IMR-90 (cell line): ENCODE data around the gene GAS5. TPM values are rescaled to one million over a fixed set of nuclear protein-coding genes. Genes with fewer than 3 reads are reported as not detected.

Experiments
- ATAC-seq: fragments of 200-7000 bp; cut with Tn5 transposase; 2 replicates; pipeline ENCODE4 v1.9.1; 2020; ENCODE audit warnings: low read depth, mild to moderate bottlenecking, moderate library complexity
- BruUV-seq: library from RNA; stranded (reverse); fragments of 400-500 nt; replicated peaks from 2 replicates; lab custom pipeline; 2021; lab: Mats Ljungman, UMichigan
- CTCF ChIA-PET: fragments of 300-600 bp; formaldehyde crosslinking; extraction: SDS; loops from one replicate; lab custom pipeline; 2021; ENCODE audit warnings: antibody characterized with exemption; lab: Yijun Ruan, JAX
- POLR2A ChIA-PET: fragments of 300-600 bp; sonication (Branson Sonifier 250); formaldehyde crosslinking; loops from one replicate; lab custom pipeline; 2022; ENCODE audit warnings: antibody characterized with exemption; ENCODE audit not compliant: unreplicated experiment; lab: Charles Lee
- DNase-seq: peaks from one replicate; pipeline ENCODE4 v3.0.0; 2013
- H2AFZ ChIP-seq: replicated peaks from 2 replicates; pipeline ENCODE3; 2013; ENCODE audit warnings: low read length, mild to moderate bottlenecking; ENCODE audit not compliant: poor library complexity
- H2AK5ac ChIP-seq: 2 replicates; pipeline ENCODE4 v1.6.1; 2013; ENCODE audit warnings: low read depth, low read length, inconsistent platforms
- H2AK9ac ChIP-seq: replicated peaks from 2 replicates; pipeline ENCODE3; 2013; ENCODE audit warnings: mild to moderate bottlenecking, low read depth, low read length, moderate library complexity; ENCODE audit not compliant: poor library complexity
- H2BK120ac ChIP-seq: 2 replicates; pipeline ENCODE4 v1.6.1; 2013; ENCODE audit warnings: low read depth, low read length, inconsistent platforms
- H2BK15ac ChIP-seq: 3 replicates; pipeline ENCODE4 v1.6.1; 2013; ENCODE audit warnings: low read depth, low read length, inconsistent platforms
- H2BK20ac ChIP-seq: 2 replicates; pipeline ENCODE4 v1.6.1; 2013; ENCODE audit warnings: low read depth, mild to moderate bottlenecking, inconsistent platforms, low read length, moderate library complexity
- H2BK5ac ChIP-seq: 2 replicates; pipeline ENCODE4 v1.6.1; 2013; ENCODE audit warnings: mild to moderate bottlenecking, low read depth, low read length, inconsistent platforms; ENCODE audit not compliant: poor library complexity, severe bottlenecking
- H3K14ac ChIP-seq: replicated peaks from 2 replicates; pipeline ENCODE4 v1.6.1; 2013; ENCODE audit warnings: low read depth, low read length, inconsistent platforms
- H3K18ac ChIP-seq: 2 replicates; pipeline ENCODE4 v1.6.1; 2013; ENCODE audit warnings: low read depth, low read length, control low read depth
- H3K23ac ChIP-seq: 2 replicates; pipeline ENCODE4 v1.6.1; 2013; ENCODE audit warnings: low read depth, low read length, inconsistent platforms
- H3K27ac ChIP-seq: 2 replicates; pipeline ENCODE4 v1.5.1; 2013; ENCODE audit warnings: mild to moderate bottlenecking, control low read depth, low read length; ENCODE audit not compliant: insufficient read depth
- H3K27me3 ChIP-seq: 2 replicates; pipeline ENCODE4 v1.6.1; 2013; ENCODE audit warnings: low read length; ENCODE audit not compliant: control insufficient read depth, insufficient read depth
- H3K36me3 ChIP-seq: 2 replicates; pipeline ENCODE4 v1.6.1; 2013; ENCODE audit warnings: low read length, mixed read lengths; ENCODE audit not compliant: control insufficient read depth, insufficient read depth
- H3K4ac ChIP-seq: 2 replicates; pipeline ENCODE4 v1.6.1; 2013; ENCODE audit warnings: low read depth, low read length, inconsistent platforms
- H3K4me1 ChIP-seq: 2 replicates; pipeline ENCODE4 v1.6.1; 2013; ENCODE audit warnings: low read length, mixed read lengths; ENCODE audit not compliant: control insufficient read depth, insufficient read depth
- H3K4me2 ChIP-seq: 2 replicates; pipeline ENCODE4 v1.6.1; 2013; ENCODE audit warnings: low read depth, mild to moderate bottlenecking, control low read depth, low read length, moderate library complexity
- H3K4me3 ChIP-seq: 2 replicates; pipeline ENCODE4 v1.5.1; 2013; ENCODE audit warnings: low read depth, mild to moderate bottlenecking, control low read depth, low read length, moderate library complexity; ENCODE audit not compliant: insufficient read depth
- H3K56ac ChIP-seq: 2 replicates; pipeline ENCODE4 v1.6.1; 2013; ENCODE audit warnings: low read length, inconsistent platforms; ENCODE audit not compliant: insufficient read depth; ENCODE audit errors: extremely low read depth
- H3K79me1 ChIP-seq, 2 experiments: 2 replicates each; pipeline ENCODE4 v1.6.1; 2013; ENCODE audit warnings: low read length in 2 of 2, inconsistent platforms in 1 of 2, low read depth in 1 of 2
- H3K9ac ChIP-seq: 2 replicates; pipeline ENCODE4 v1.6.1; 2013; ENCODE audit warnings: low read depth, low read length, control low read depth
- H3K9me1 ChIP-seq: 2 replicates; pipeline ENCODE4 v1.6.1; 2013; ENCODE audit warnings: low read length, inconsistent platforms; ENCODE audit not compliant: insufficient read depth
- H3K9me3 ChIP-seq: 2 replicates; pipeline ENCODE4 v1.6.1; 2013; ENCODE audit warnings: low read length; ENCODE audit not compliant: control insufficient read depth, insufficient read depth
- H4K20me1 ChIP-seq: 2 replicates; pipeline ENCODE4 v1.6.1; 2013; ENCODE audit warnings: low read length, inconsistent platforms; ENCODE audit not compliant: insufficient read depth
- H4K5ac ChIP-seq: 2 replicates; pipeline ENCODE4 v1.6.1; 2013; ENCODE audit warnings: mild to moderate bottlenecking, low read depth, low read length, control low read depth
- H4K8ac ChIP-seq, 2 experiments: 2 replicates each; pipeline ENCODE4 v1.6.1; 2013; ENCODE audit warnings: low read depth in 2 of 2, low read length in 2 of 2, control low read depth in 1 of 2, inconsistent platforms in 1 of 2
- H4K91ac ChIP-seq: 2 replicates; pipeline ENCODE4 v1.6.1; 2013; ENCODE audit warnings: low read depth, low read length, inconsistent platforms; ENCODE audit not compliant: insufficient read depth
- BHLHE40 ChIP-seq: fragments of 150-350 bp; IDR thresholded peaks from 2 replicates; pipeline ENCODE4 v1.6.1; 2016; ENCODE audit warnings: mild to moderate bottlenecking, low read depth, low read length
- CEBPB ChIP-seq: IDR thresholded peaks from 2 replicates; pipeline ENCODE4 v1.6.1; 2012; ENCODE audit warnings: low read depth, low read length, improper control_type of control experiment
- CHD1 ChIP-seq: IDR thresholded peaks from 2 replicates; pipeline ENCODE4 v1.6.1; 2012; ENCODE audit warnings: low read depth, low read length, improper control_type of control experiment
- FOS ChIP-seq: fragments of 150-350 bp; IDR thresholded peaks from 2 replicates; pipeline ENCODE4 v1.6.1; 2016; ENCODE audit warnings: low read depth, low read length
- MAFK ChIP-seq: IDR thresholded peaks from 2 replicates; pipeline ENCODE4 v1.6.1; 2012; ENCODE audit warnings: low read depth, low read length, improper control_type of control experiment
- MAZ ChIP-seq: IDR thresholded peaks from 2 replicates; pipeline ENCODE4 v1.6.1; 2012; ENCODE audit warnings: low read depth, mild to moderate bottlenecking, low read length, improper control_type of control experiment, moderate library complexity, borderline replicate concordance
- MXI1 ChIP-seq: IDR thresholded peaks from 2 replicates; pipeline ENCODE4 v1.6.1; 2012; ENCODE audit warnings: low read depth, mild to moderate bottlenecking, low read length, moderate library complexity, borderline replicate concordance
- NFE2L2 ChIP-seq: fragments of 150-350 bp; IDR thresholded peaks from 2 replicates; pipeline ENCODE4 v1.6.1; 2016; ENCODE audit warnings: low read depth, mild to moderate bottlenecking, low read length
- POLR2A ChIP-seq: IDR thresholded peaks from 2 replicates; pipeline ENCODE4 v1.6.1; 2012; ENCODE audit warnings: mild to moderate bottlenecking, low read depth, low read length
- RAD21 ChIP-seq: IDR thresholded peaks from 2 replicates; pipeline ENCODE4 v1.6.1; 2012; ENCODE audit warnings: low read length, improper control_type of control experiment
- RCOR1 ChIP-seq: IDR thresholded peaks from 2 replicates; pipeline ENCODE4 v1.6.1; 2012; ENCODE audit warnings: mild to moderate bottlenecking, low read length, improper control_type of control experiment; ENCODE audit not compliant: insufficient replicate concordance
- RFX5 ChIP-seq: IDR thresholded peaks from 2 replicates; pipeline ENCODE4 v1.8.0; 2012; ENCODE audit warnings: low read depth, mild to moderate bottlenecking, low read length, moderate library complexity
- SMC3 ChIP-seq: fragments of 150-350 bp; IDR thresholded peaks from 2 replicates; pipeline ENCODE4 v1.6.1; 2016; ENCODE audit warnings: low read depth, mild to moderate bottlenecking, antibody characterized with exemption, low read length, moderate library complexity
- WGBS, 2 experiments: methylation state at CpG; one replicate each; pipeline versions ENCODE4 v1.1.5 to v1.1.7; 2013; ENCODE audit warnings: missing lambda C conversion rate in 2 of 2; ENCODE audit not compliant: insufficient read length in 1 of 2; ENCODE audit errors: extremely low coverage in 2 of 2; 5-methylcytosine and 5-hydroxymethylcytosine counted together
- dilution Hi-C: fragments of 300-500 bp; cut with HindIII; formaldehyde crosslinking; loops from one replicate; pipeline ENCODE4 v1.14.3; 2018; ENCODE audit warnings: low sequenced_read_pairs; ENCODE audit not compliant: unreplicated experiment
- in situ Hi-C: fragments of 300-500 bp; cut with MboI; formaldehyde crosslinking; loops from 3 replicates; pipeline ENCODE4 v1.14.3; 2019; ENCODE audit warnings: low sequenced_read_pairs, inconsistent platforms, mixed read lengths
- intact Hi-C: fragments of 100-400 bp; cut with micrococcal nuclease; formaldehyde crosslinking; loops from 2 replicates; pipeline ENCODE4 v1.10.0; 2022
- polyA plus RNA-seq, 3 experiments: library from polyadenylated mRNA; depleted of rRNA; stranded (reverse); fragments of >200 nt; gene quantifications; 2 replicates each; pipeline ENCODE4 v1.2.3, GENCODE V29; 2012; ENCODE audit warnings: low replicate concordance in 1 of 3
- total RNA-seq: library from RNA; depleted of rRNA; stranded (reverse); fragments of >200 nt; gene quantifications from 2 replicates; pipeline ENCODE4 v1.2.3, GENCODE V29; 2012
- TF ChIP-seq, protein P1 (sequence below): fragments of 150-350 bp; IDR thresholded peaks from 2 replicates; pipeline ENCODE4 v1.6.1; 2016; ENCODE audit warnings: low read depth, mild to moderate bottlenecking, low read length, moderate library complexity, borderline replicate concordance
- TF ChIP-seq, protein P2 (sequence below): conservative IDR thresholded peaks from 2 replicates; pipeline ENCODE4 v1.5.1; 2012; ENCODE audit warnings: mild to moderate bottlenecking, low read depth, low read length, improper control_type of control experiment

Gene GAS5
- total and polyA plus RNA-seq, 2 of the 4 experiments (the other 2 are of a cell fraction), result 380 to 737 TPM

DNA sequence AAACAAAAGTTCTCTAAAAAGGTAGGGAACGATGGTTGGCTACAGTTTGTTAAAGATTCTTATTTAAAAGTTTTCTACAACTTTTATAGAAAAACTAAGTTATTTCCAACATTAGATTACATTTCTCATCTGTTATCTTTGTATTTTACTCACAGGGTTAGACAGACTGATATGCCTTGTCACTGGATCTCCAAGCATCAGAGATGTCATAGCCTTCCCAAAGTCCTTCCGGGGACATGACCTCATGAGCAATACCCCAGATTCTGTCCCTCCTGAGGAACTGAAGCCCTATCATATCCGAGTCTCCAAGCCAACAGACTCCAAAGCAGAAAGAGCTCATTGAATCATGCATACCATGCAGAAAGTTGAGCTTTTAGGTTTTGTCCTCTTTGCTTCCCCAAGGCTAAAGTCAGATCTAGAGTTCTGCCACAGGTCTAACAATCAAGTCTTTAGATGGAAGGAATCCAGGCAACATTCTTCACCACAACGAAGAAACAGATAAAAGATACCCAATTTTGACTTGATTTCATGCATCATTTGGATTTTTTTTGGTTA lies 10.3 kb downstream of the GAS5 start:
- Histone ChIP-seq H3K4me2 (no peak overlapping the region), H2BK15ac (no peak overlapping the region; the same call in 2 of the 3 replicates), H3K9me1 (peaks cover 5% of the 10 kb centered on the region; the same call in 1 of the 2 replicates), H2BK120ac (no peak overlapping the region), H2BK20ac (no peak overlapping the region), H3K4ac (no peak overlapping the region; the same call in 1 of the 2 replicates), H3K18ac (peak overlapping the region; percentile 57; the same call in 1 of the 2 replicates), H2AK9ac (no peak overlapping the region), H4K91ac (no peak overlapping the region), H3K36me3 (peaks cover 13% of the 10 kb centered on the region), H4K20me1 (peaks cover 18% of the 10 kb centered on the region), H2BK5ac (peak overlapping the region; percentile 90), H3K9me3 (no peaks in the 10 kb centered on the region), H3K27me3 (no peaks in the 10 kb centered on the region), H3K27ac (peak overlapping the region; percentile 66; the same call in 1 of the 2 replicates), H3K14ac (0 out of 2 replicates have a peak overlapping the region, but pooled peaks have one; percentile 2), H2AFZ (no peak overlapping the region), H3K4me3 (no peak overlapping the region), H3K4me1 (peaks cover 16% of the 10 kb centered on the region), H3K56ac (no peak overlapping the region), H4K8ac (peak overlapping the region in 1 of 2 experiments; percentile 22; a peak in 2 of 4 replicates), H3K23ac (no peak overlapping the region; the same call in 1 of the 2 replicates), H2AK5ac (peak overlapping the region; percentile 56; the same call in 1 of the 2 replicates), H3K9ac (no peak overlapping the region), H4K5ac (no peak overlapping the region), H3K79me1 (peaks cover 5 to 31% of the 10 kb centered on the region in 2 experiments; a peak in 2 of 4 replicates)
- WGBS, 2 experiments, result no CpG with 5 or more reads among the region's 4 CpGs
- no peak for DNase-seq
- dilution Hi-C loops (no loop called here), in situ Hi-C loops (no loop called here), intact Hi-C loops (no loop called here)
- no peak for ATAC-seq
- ChIA-PET POLR2A (interaction anchor here (0.6 to 1.0 kb wide), 2 partner anchors 11 to 29 kb away, joined by 3 to 4 read pairs; partner anchors contain the start of gene ZBTB37), CTCF (interaction anchor here (2.7 kb wide), 1 partner anchor 8 kb away, joined by 8 read pairs; no protein-coding TSS in a partner anchor)
- no TSS peak for BruUV-seq
- TF ChIP-seq BHLHE40 (no peak), FOS (no peak), MXI1 (no peak), SMC3 (no peak), MAZ (no peak), MAFK (no peak), CHD1 (no peak), NFE2L2 (no peak), RAD21 (no peak), RFX5 (no peak), CEBPB (no peak), POLR2A (no peak), RCOR1 (no peak)
- TF ChIP-seq, protein P1, sequence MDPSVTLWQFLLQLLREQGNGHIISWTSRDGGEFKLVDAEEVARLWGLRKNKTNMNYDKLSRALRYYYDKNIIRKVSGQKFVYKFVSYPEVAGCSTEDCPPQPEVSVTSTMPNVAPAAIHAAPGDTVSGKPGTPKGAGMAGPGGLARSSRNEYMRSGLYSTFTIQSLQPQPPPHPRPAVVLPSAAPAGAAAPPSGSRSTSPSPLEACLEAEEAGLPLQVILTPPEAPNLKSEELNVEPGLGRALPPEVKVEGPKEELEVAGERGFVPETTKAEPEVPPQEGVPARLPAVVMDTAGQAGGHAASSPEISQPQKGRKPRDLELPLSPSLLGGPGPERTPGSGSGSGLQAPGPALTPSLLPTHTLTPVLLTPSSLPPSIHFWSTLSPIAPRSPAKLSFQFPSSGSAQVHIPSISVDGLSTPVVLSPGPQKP, result no peak
- TF ChIP-seq, protein P2, sequence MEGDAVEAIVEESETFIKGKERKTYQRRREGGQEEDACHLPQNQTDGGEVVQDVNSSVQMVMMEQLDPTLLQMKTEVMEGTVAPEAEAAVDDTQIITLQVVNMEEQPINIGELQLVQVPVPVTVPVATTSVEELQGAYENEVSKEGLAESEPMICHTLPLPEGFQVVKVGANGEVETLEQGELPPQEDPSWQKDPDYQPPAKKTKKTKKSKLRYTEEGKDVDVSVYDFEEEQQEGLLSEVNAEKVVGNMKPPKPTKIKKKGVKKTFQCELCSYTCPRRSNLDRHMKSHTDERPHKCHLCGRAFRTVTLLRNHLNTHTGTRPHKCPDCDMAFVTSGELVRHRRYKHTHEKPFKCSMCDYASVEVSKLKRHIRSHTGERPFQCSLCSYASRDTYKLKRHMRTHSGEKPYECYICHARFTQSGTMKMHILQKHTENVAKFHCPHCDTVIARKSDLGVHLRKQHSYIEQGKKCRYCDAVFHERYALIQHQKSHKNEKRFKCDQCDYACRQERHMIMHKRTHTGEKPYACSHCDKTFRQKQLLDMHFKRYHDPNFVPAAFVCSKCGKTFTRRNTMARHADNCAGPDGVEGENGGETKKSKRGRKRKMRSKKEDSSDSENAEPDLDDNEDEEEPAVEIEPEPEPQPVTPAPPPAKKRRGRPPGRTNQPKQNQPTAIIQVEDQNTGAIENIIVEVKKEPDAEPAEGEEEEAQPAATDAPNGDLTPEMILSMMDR, result no peak
